ENCODE measurements around the gene ULK3.

ULK3 gene

DNA sequence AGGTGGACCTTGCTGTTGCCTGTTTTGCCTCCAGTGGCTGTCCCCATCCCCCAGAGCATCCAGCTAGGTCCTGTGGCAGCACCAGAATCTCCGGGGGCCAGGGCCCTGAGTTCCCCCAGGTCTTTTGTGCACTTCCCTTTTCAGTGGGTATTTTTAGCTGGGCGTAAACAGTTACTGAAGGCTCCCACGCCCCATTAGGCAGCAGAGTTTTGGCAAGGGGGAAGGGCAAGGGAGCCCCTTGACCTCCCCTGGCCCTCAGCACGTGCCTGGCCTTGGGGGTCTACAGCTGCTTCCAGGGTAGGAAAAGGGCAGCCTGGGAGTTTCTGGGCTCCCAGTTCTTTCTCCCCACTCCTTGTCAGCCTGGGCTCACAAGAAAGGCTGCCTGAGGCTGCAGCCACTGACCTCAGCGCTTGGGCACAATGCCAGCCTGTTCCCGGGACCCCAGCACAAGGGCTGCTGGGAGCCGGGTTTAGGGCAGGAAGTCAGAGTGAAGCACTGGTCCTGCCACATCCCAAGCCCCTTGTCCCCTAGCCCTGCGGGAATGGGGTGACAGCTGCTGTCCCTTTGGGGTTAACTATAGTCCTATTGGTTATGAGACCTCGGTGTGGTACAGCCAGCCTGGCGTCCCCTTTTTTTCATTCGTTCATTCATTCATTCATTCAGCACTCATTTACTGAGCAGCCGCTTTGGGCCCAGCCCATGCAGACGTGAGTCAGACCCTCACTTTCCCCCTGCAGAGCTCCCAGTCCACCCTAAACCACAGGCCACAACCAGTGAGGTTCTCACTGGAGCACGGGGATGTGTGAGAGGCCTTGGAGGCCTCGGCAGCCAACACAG is 52.7 kb downstream of the ULK3 start (continued):
- no peak for TF ChIP-seq ZNF148 (tag by site-specific recombination; IDR thresholded peaks at IDR 0.05; ENCODE audit: borderline replicate concordance)
- TF ChIP-seq ZNF707 (tag by site-specific recombination; IDR thresholded peaks at IDR 0.05) = peak; percentile 32; the same call in 1 of the 2 replicates
- no peak for TF ChIP-seq ZNF488 (tag by site-specific recombination; IDR thresholded peaks at IDR 0.05)
- TF ChIP-seq ZNF239 (tag by site-specific recombination; IDR thresholded peaks at IDR 0.05) = no peak
- TF ChIP-seq, protein P1, sequence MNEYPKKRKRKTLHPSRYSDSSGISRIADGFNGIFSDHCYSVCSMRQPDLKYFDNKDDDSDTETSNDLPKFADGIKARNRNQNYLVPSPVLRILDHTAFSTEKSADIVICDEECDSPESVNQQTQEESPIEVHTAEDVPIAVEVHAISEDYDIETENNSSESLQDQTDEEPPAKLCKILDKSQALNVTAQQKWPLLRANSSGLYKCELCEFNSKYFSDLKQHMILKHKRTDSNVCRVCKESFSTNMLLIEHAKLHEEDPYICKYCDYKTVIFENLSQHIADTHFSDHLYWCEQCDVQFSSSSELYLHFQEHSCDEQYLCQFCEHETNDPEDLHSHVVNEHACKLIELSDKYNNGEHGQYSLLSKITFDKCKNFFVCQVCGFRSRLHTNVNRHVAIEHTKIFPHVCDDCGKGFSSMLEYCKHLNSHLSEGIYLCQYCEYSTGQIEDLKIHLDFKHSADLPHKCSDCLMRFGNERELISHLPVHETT (tag by site-specific recombination; IDR thresholded peaks at IDR 0.05) = peak; percentile 17; the same call in 1 of the 2 replicates
- TF ChIP-seq ZNF24 (tag by site-specific recombination; IDR thresholded peaks at IDR 0.05) = peak; percentile 100
- TF ChIP-seq ZFP37 (tag by site-specific recombination; IDR thresholded peaks at IDR 0.05) = peak; percentile 74
- TF ChIP-seq, protein P2, sequence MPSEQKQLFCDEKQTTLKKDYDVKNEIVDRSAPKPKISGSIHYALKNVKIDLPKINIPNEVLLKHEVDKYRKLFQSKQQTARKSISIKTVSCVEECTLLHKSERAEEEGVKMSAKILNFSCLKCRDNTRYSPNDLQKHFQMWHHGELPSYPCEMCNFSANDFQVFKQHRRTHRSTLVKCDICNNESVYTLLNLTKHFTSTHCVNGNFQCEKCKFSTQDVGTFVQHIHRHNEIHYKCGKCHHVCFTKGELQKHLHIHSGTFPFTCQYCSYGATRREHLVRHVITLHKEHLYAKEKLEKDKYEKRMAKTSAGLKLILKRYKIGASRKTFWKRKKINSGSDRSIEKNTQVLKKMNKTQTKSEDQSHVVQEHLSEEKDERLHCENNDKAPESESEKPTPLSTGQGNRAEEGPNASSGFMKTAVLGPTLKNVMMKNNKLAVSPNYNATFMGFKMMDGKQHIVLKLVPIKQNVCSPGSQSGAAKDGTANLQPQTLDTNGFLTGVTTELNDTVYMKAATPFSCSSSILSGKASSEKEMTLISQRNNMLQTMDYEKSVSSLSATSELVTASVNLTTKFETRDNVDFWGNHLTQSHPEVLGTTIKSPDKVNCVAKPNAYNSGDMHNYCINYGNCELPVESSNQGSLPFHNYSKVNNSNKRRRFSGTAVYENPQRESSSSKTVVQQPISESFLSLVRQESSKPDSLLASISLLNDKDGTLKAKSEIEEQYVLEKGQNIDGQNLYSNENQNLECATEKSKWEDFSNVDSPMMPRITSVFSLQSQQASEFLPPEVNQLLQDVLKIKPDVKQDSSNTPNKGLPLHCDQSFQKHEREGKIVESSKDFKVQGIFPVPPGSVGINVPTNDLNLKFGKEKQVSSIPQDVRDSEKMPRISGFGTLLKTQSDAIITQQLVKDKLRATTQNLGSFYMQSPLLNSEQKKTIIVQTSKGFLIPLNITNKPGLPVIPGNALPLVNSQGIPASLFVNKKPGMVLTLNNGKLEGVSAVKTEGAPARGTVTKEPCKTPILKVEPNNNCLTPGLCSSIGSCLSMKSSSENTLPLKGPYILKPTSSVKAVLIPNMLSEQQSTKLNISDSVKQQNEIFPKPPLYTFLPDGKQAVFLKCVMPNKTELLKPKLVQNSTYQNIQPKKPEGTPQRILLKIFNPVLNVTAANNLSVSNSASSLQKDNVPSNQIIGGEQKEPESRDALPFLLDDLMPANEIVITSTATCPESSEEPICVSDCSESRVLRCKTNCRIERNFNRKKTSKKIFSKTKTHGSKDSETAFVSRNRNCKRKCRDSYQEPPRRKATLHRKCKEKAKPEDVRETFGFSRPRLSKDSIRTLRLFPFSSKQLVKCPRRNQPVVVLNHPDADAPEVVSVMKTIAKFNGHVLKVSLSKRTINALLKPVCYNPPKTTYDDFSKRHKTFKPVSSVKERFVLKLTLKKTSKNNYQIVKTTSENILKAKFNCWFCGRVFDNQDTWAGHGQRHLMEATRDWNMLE (tag by site-specific recombination; conservative IDR thresholded peaks at IDR 0.05; ENCODE audit: low read depth) = no peak
- no peak for TF ChIP-seq ZNF843 (tag by site-specific recombination; IDR thresholded peaks at IDR 0.05)
- TF ChIP-seq ZNF366 (tag by site-specific recombination; conservative IDR thresholded peaks at IDR 0.05) = peak; percentile 64
- TF ChIP-seq, protein P3, sequence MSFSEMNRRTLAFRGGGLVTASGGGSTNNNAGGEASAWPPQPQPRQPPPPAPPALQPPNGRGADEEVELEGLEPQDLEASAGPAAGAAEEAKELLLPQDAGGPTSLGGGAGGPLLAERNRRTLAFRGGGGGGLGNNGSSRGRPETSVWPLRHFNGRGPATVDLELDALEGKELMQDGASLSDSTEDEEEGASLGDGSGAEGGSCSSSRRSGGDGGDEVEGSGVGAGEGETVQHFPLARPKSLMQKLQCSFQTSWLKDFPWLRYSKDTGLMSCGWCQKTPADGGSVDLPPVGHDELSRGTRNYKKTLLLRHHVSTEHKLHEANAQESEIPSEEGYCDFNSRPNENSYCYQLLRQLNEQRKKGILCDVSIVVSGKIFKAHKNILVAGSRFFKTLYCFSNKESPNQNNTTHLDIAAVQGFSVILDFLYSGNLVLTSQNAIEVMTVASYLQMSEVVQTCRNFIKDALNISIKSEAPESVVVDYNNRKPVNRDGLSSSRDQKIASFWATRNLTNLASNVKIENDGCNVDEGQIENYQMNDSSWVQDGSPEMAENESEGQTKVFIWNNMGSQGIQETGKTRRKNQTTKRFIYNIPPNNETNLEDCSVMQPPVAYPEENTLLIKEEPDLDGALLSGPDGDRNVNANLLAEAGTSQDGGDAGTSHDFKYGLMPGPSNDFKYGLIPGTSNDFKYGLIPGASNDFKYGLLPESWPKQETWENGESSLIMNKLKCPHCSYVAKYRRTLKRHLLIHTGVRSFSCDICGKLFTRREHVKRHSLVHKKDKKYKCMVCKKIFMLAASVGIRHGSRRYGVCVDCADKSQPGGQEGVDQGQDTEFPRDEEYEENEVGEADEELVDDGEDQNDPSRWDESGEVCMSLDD (tag by site-specific recombination; IDR thresholded peaks at IDR 0.05) = peak; percentile 72; the same call in 1 of the 2 replicates
- no peak for TF ChIP-seq ZNF341 (tag by site-specific recombination; IDR thresholded peaks at IDR 0.05; ENCODE audit: low read depth)
- peak; percentile 78 for TF ChIP-seq GLIS1 (tag by site-specific recombination; IDR thresholded peaks at IDR 0.05)
- TF ChIP-seq TCF7L2 (IDR thresholded peaks at IDR 0.05; ENCODE audit: borderline replicate concordance, low read depth, low read length) = no peak
- TF ChIP-seq ZNF140 (tag by site-specific recombination; IDR thresholded peaks at IDR 0.05) = no peak
- no peak for TF ChIP-seq ZNF558 (tag by site-specific recombination; IDR thresholded peaks at IDR 0.05)
- peak; percentile 85 for TF ChIP-seq ZBTB8A (tag by site-specific recombination; IDR thresholded peaks at IDR 0.05)
- TF ChIP-seq PRDM10 (tag by site-specific recombination; IDR thresholded peaks at IDR 0.05) = peak; percentile 56; the same call in 1 of the 2 replicates
- TF ChIP-seq OSR2 (tag by site-specific recombination; IDR thresholded peaks at IDR 0.05) = 0 out of 2 replicates have a peak, but pooled peaks have one; percentile 12
- peak; percentile 90 for TF ChIP-seq IKZF3 (tag by site-specific recombination; IDR thresholded peaks at IDR 0.05)
- peak; percentile 90 for TF ChIP-seq ZBTB48 (tag by site-specific recombination; IDR thresholded peaks at IDR 0.05)
- peak; percentile 45; the same call in 1 of the 2 replicates for TF ChIP-seq ZEB2 (tag by site-specific recombination; IDR thresholded peaks at IDR 0.05)
